H1 (cell line): Measurements from ENCODE around the gene PBX2. TPM values are rescaled to one million over a fixed set of nuclear protein-coding genes. Genes with fewer than 3 reads are reported as not detected.

Source experiments
- CTCF ChIA-PET: fragments of 300-600 bp; sonication (Branson Sonifier 250); formaldehyde crosslinking; loops from one replicate; lab custom pipeline; 2021; ENCODE audit not compliant: partially characterized antibody; lab: Charles Lee
- POLR2A ChIA-PET: fragments of 300-600 bp; sonication (Branson Sonifier 250); formaldehyde crosslinking; loops from one replicate; lab custom pipeline; 2021; ENCODE audit warnings: inconsistent platforms; ENCODE audit not compliant: partially characterized antibody; lab: Charles Lee
- DNase-seq, 2 experiments: peaks; one replicate each; pipeline versions ENCODE4 v3.0.0 to v3.0.0-alpha.2; 2010 to 2022; ENCODE audit warnings: low spot score in 2 of 2, low read depth in 1 of 2, mixed read lengths in 1 of 2
- FAIRE-seq: peaks from 2 replicates; lab custom pipeline; 2011; peaks lifted over from hg19 to GRCh38; lab: Jason Lieb, UNC
- H2AFZ ChIP-seq: 2 replicates; pipeline ENCODE4 v1.8.1; 2012; ENCODE audit warnings: low read length, inconsistent platforms
- H2AK5ac ChIP-seq: 2 replicates; pipeline ENCODE4 v1.6.1; 2013; ENCODE audit warnings: low read depth, low read length
- H2BK120ac ChIP-seq: replicated peaks from 2 replicates; pipeline ENCODE3; 2013; ENCODE audit warnings: low read depth, low read length, inconsistent platforms
- H2BK12ac ChIP-seq: 2 replicates; pipeline ENCODE4 v1.6.1; 2013; ENCODE audit warnings: low read depth, low read length
- H2BK15ac ChIP-seq: 2 replicates; pipeline ENCODE4 v1.6.1; 2013; ENCODE audit warnings: low read length
- H2BK20ac ChIP-seq: 2 replicates; pipeline ENCODE4 v1.6.1; 2013; ENCODE audit warnings: low read length
- H2BK5ac ChIP-seq: 2 replicates; pipeline ENCODE4 v1.6.1; 2013; ENCODE audit warnings: low read depth, low read length
- H3K14ac ChIP-seq: 2 replicates; pipeline ENCODE4 v1.6.1; 2013; ENCODE audit warnings: inconsistent platforms; ENCODE audit not compliant: insufficient read length
- H3K18ac ChIP-seq: 2 replicates; pipeline ENCODE4 v1.6.1; 2013; ENCODE audit warnings: low read length; ENCODE audit errors: extremely low read depth
- H3K23ac ChIP-seq: 2 replicates; pipeline ENCODE4 v1.6.1; 2013; ENCODE audit warnings: inconsistent platforms; ENCODE audit not compliant: insufficient read length
- H3K23me2 ChIP-seq: 2 replicates; pipeline ENCODE4 v1.6.1; 2013; ENCODE audit warnings: low read depth, low read length
- H3K27ac ChIP-seq: 2 replicates; pipeline ENCODE4 v1.6.1; 2011; ENCODE audit warnings: low read depth, low read length, inconsistent platforms
- H3K27me3 ChIP-seq, 4 experiments: replicated peaks in 1 of 4; 1 replicate in 1 of 4; 2 replicates in 3 of 4; pipeline versions ENCODE4 v1.6.1 to v1.8.1; 2011 to 2013; ENCODE audit warnings: low read length in 3 of 4, mild to moderate bottlenecking in 3 of 4, inconsistent platforms in 2 of 4, mixed read lengths in 2 of 4, moderate library complexity in 1 of 4; ENCODE audit not compliant: control insufficient read depth in 3 of 4, insufficient read depth in 3 of 4; ENCODE audit errors: extremely low read depth in 1 of 4
- H3K36me3 ChIP-seq, 4 experiments: 2 replicates each; pipeline versions ENCODE4 v1.6.1 to v1.8.1; 2011 to 2013; ENCODE audit warnings: mild to moderate bottlenecking in 4 of 4, low read length in 3 of 4, moderate library complexity in 2 of 4, control low read depth in 1 of 4, inconsistent platforms in 1 of 4; ENCODE audit not compliant: insufficient read depth in 4 of 4, control insufficient read depth in 2 of 4
- H3K4ac ChIP-seq: replicated peaks from 2 replicates; pipeline ENCODE3; 2013; ENCODE audit warnings: low read length, low read depth, mixed read lengths, inconsistent platforms; ENCODE audit not compliant: insufficient read length
- H3K4me1 ChIP-seq, 4 experiments: replicated peaks in 1 of 4; 1 replicate in 1 of 4; 2 replicates in 3 of 4; pipeline versions ENCODE4 v1.6.1 to v1.8.1; 2011 to 2013; ENCODE audit warnings: low read length in 3 of 4, inconsistent platforms in 2 of 4, mixed read lengths in 1 of 4; ENCODE audit not compliant: insufficient read depth in 4 of 4, control insufficient read depth in 3 of 4
- H3K4me2 ChIP-seq, 2 experiments: 2 replicates each; pipeline versions ENCODE4 v1.6.1 to v1.8.1; 2011 to 2013; ENCODE audit warnings: low read depth in 2 of 2, low read length in 2 of 2, control low read depth in 1 of 2, inconsistent platforms in 1 of 2, mild to moderate bottlenecking in 1 of 2; ENCODE audit not compliant: insufficient read depth in 1 of 2
- H3K4me3 ChIP-seq, 4 experiments: fragments of 200-600, 300-600 bp in 1 of 4; sonication (generic), shearing (Covaris generic), sonication (Bioruptor Twin) in 1 of 4; 2 replicates each; pipeline versions ENCODE4 v1.5.1 to v1.8.1; 2011 to 2016; ENCODE audit warnings: low read length in 4 of 4, low read depth in 3 of 4, control low read depth in 2 of 4, inconsistent platforms in 2 of 4, mild to moderate bottlenecking in 2 of 4, mixed read lengths in 1 of 4, moderate library complexity in 1 of 4; ENCODE audit not compliant: insufficient read depth in 2 of 4; ENCODE audit errors: extremely low read depth in 1 of 4
- H3K56ac ChIP-seq: replicated peaks from 2 replicates; pipeline ENCODE3; 2013; ENCODE audit warnings: low read depth, mild to moderate bottlenecking, mixed read lengths, low read length, inconsistent platforms; ENCODE audit not compliant: insufficient read length
- H3K79me1 ChIP-seq: 2 replicates; pipeline ENCODE4 v1.6.1; 2013; ENCODE audit warnings: low read depth, low read length, control low read depth
- H3K79me2 ChIP-seq, 2 experiments: 2 replicates each; pipeline versions ENCODE4 v1.6.1 to v1.8.1; 2012 to 2013; ENCODE audit warnings: low read length in 2 of 2, mild to moderate bottlenecking in 2 of 2, inconsistent platforms in 1 of 2; ENCODE audit not compliant: insufficient read depth in 2 of 2, control insufficient read depth in 1 of 2
- H3K9ac ChIP-seq, 4 experiments: replicated peaks in 1 of 4; 1 replicate in 1 of 4; 2 replicates in 3 of 4; pipeline versions ENCODE4 v1.6.1 to v1.8.1; 2011 to 2013; ENCODE audit warnings: low read depth in 3 of 4, low read length in 3 of 4, control low read depth in 2 of 4, mild to moderate bottlenecking in 2 of 4, moderate library complexity in 2 of 4, inconsistent platforms in 1 of 4; ENCODE audit errors: extremely low read depth in 1 of 4
- H3K9me3 ChIP-seq, 2 experiments: 2 replicates each; pipeline versions ENCODE4 v1.6.1 to v1.8.1; 2012 to 2013; ENCODE audit warnings: mild to moderate bottlenecking in 2 of 2, moderate library complexity in 2 of 2, control low read depth in 1 of 2, inconsistent platforms in 1 of 2, low read depth in 1 of 2, low read length in 1 of 2, mixed read lengths in 1 of 2; ENCODE audit not compliant: insufficient read depth in 2 of 2
- H4K20me1 ChIP-seq, 2 experiments: replicated peaks in 1 of 2; 2 replicates each; pipeline versions ENCODE3 to v1.8.1; 2011 to 2013; ENCODE audit warnings: inconsistent platforms in 2 of 2, low read length in 2 of 2, mild to moderate bottlenecking in 1 of 2; ENCODE audit not compliant: insufficient read depth in 2 of 2, control insufficient read depth in 1 of 2
- H4K5ac ChIP-seq: 2 replicates; pipeline ENCODE4 v1.6.1; 2013; ENCODE audit warnings: low read length, low read depth, mixed read lengths, inconsistent platforms; ENCODE audit not compliant: insufficient read length
- H4K8ac ChIP-seq: 2 replicates; pipeline ENCODE4 v1.8.0; 2013; ENCODE audit warnings: mild to moderate bottlenecking, moderate library complexity, low read length, inconsistent platforms; ENCODE audit not compliant: insufficient read depth; ENCODE audit errors: extremely low read depth
- H4K91ac ChIP-seq: replicated peaks from 2 replicates; pipeline ENCODE3; 2013; ENCODE audit warnings: low read length, mixed read lengths, inconsistent platforms; ENCODE audit not compliant: insufficient read length
- PHF8 ChIP-seq: fragments of 200-600 bp; sonication (generic); conservative IDR thresholded peaks from 2 replicates; pipeline ENCODE4 v1.7.1; 2012; ENCODE audit warnings: low read depth, mild to moderate bottlenecking, inconsistent platforms, low read length, moderate library complexity
- RNF2 ChIP-seq: fragments of 200-900, 300-1000 bp; sonication (generic); IDR thresholded peaks from 2 replicates; pipeline ENCODE4 v1.7.1; 2016; ENCODE audit warnings: borderline replicate concordance, low read depth, mild to moderate bottlenecking, antibody characterized with exemption, low read length; ENCODE audit not compliant: poor library complexity, severe bottlenecking; ENCODE audit errors: missing control alignments
- SIX5 ChIP-seq: IDR thresholded peaks from 2 replicates; pipeline ENCODE4 v1.6.1; 2011; ENCODE audit warnings: mild to moderate bottlenecking, low read depth, low read length
- WGBS, 2 experiments: shearing (Covaris generic) in 1 of 2; methylation state at CpG; one replicate each; pipeline versions ENCODE4 v1.1.6 to v1.1.7; 2013 to 2015; ENCODE audit warnings: low lambda C conversion rate in 2 of 2, mixed read lengths in 2 of 2, inconsistent platforms in 1 of 2, low coverage in 1 of 2, missing lambda C conversion rate in 1 of 2; ENCODE audit not compliant: insufficient replicate concordance in 2 of 2, insufficient coverage in 1 of 2, insufficient read length in 1 of 2; ENCODE audit errors: extremely low coverage in 1 of 2, missing lambda C conversion rate in 1 of 2; 5-methylcytosine and 5-hydroxymethylcytosine counted together
- polyA plus RNA-seq, 7 experiments: library from polyadenylated mRNA; depleted of rRNA in 3 of 7; stranded (reverse) in 5 of 7; unstranded in 2 of 7; fragments of >200 nt in 5 of 7; fragments of 200-250 nt in 2 of 7; gene quantifications; 1 replicate in 5 of 7; 2 replicates in 1 of 7; 4 replicates in 1 of 7; pipeline versions ENCODE4 v1.2.1 to v1.2.3, GENCODE V29; 2011 to 2013; ENCODE audit warnings: missing spikeins in 2 of 7, mixed read lengths in 2 of 7
- total RNA-seq: library from RNA; stranded (reverse); fragmentation: NEBNext Ultra II Directional; extraction: Animal tissue kit (Norgen Biotek cat#: 25700); gene quantifications from 2 replicates; pipeline ENCODE4 v1.2.1, GENCODE V29; 2021

The PBX2 gene
- total and polyA plus RNA-seq, 2 of the 8 experiments (the other 6 are each of a cell fraction or from before 2014, with no cell fraction given), result 102 to 130 TPM

DNA sequence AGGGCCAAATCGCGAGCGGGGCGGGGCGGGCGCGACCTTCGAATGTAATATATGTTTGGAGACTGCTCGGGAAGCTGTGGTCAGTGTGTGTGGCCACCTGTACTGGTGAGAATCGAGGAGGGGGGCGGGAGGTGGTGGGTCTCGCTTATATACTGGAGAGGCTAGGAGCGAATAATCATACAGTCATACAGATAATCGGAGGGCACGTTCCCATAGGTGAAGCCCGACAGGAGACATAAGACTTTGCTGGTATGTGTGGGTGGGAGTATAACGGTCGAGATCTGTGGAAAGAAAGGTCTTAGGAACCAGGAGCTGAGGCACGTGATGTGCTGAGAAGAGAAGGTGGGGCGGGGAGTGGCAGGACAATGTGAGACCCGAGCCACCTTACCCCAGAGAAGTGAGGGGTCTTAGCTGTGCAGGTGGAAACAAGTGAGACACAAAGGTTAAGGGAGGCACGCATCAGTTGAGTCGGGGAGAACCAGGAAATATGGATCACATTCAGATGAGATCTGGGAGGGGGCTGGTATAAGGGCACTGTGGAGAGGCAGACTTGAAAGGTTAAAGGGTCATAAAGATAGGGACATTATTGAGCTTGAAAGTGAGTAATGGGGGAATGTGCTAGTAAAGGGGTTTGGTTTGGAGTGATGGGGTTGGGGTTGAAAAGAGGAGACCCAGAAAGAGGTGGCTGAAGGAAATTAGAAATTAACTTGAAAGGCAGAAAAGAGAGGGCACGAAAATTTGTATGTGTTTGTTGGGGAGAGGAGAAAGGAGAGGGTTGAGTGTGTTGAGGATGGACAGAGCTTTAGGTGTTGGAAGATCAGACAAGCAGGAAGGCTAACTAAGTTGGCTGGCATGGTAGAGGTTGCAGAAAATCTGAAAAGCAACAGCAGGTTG is 11.2 kb downstream of the PBX2 start:
- CTCF ChIA-PET, result interaction anchor here (0.8 to 2.7 kb wide), 3 partner anchors 12 to 60 kb away, joined by 3 to 7 read pairs (median 4); partner anchors contain the start of gene PBX2
- no peaks in the 10 kb centered on the region for H3K9me3 ChIP-seq
- WGBS, 2 experiments, result 6 to 100% methylated on average over 1 to 24 of the region's 24 CpGs
- H4K5ac ChIP-seq, result no peak overlapping the region
- H2BK12ac ChIP-seq, result 0 out of 2 replicates have a peak overlapping the region, but pooled peaks have one; percentile 32
- no peak overlapping the region for H3K23ac ChIP-seq
- no peaks in the 10 kb centered on the region; a peak in 1 of 7 replicates for H3K27me3 ChIP-seq
- no peak overlapping the region for H2BK120ac ChIP-seq
- H2BK15ac ChIP-seq, result peak overlapping the region; percentile 20; the same call in 1 of the 2 replicates
- peaks cover 3 to 6% of the 10 kb centered on the region in 2 experiments for H4K20me1 ChIP-seq
- H3K36me3 ChIP-seq, result peaks cover 4 to 27% (median 19%) of the 10 kb centered on the region in 4 experiments; a peak in 7 of 8 replicates
- H3K79me2 ChIP-seq, result peaks cover 13 to 32% of the 10 kb centered on the region in 2 experiments
- H4K8ac ChIP-seq, result no peak overlapping the region
- no peak overlapping the region for H2BK20ac ChIP-seq
- H3K18ac ChIP-seq, result peak overlapping the region; percentile 44; the same call in 1 of the 2 replicates
- H3K4me1 ChIP-seq, result peaks cover 5 to 14% (median 6%) of the 10 kb centered on the region in 4 experiments; a peak in 6 of 7 replicates
- peaks cover 26% of the 10 kb centered on the region for H3K23me2 ChIP-seq
- no peak overlapping the region; the same call in 1 of the 2 replicates for H2BK5ac ChIP-seq
- FAIRE-seq (no peak), DNase-seq (no peak)
- H3K27ac ChIP-seq, result peak overlapping the region; percentile 68
- peak overlapping the region; percentile 56 to 87 (median 76) for H3K9ac ChIP-seq
- H2AK5ac ChIP-seq, result peak overlapping the region; percentile 69
- peaks cover 9% of the 10 kb centered on the region; the same call in 1 of the 2 replicates for H3K79me1 ChIP-seq
- H3K56ac ChIP-seq, result no peak overlapping the region
- no peak overlapping the region for H3K14ac ChIP-seq
- no peak overlapping the region for H2AFZ ChIP-seq
- peak overlapping the region; percentile 4 for H4K91ac ChIP-seq
- POLR2A ChIA-PET, result interaction anchor here (1.1 to 7.9 kb wide), 7 partner anchors 9 to 352 kb away, joined by 3 to 194 read pairs (median 5); partner anchors contain the start of genes ATF6B, EGFL8, FKBPL and GPSM3
- peak overlapping the region; percentile 91 to 99 (median 95) for H3K4me3 ChIP-seq
- H3K4ac ChIP-seq, result no peak overlapping the region
- H3K4me2 ChIP-seq, result peak overlapping the region; percentile 99 to 100
- TF ChIP-seq RNF2, result no peak
- 0 out of 2 replicates have a peak, but pooled peaks have one; percentile 28 for TF ChIP-seq PHF8
- no peak for TF ChIP-seq SIX5
